IPS-18c (cell line): ENCODE measurements around the gene MYCBP2.
"Not testable (repeated sequence)": the region's sequence is repeated elsewhere in the genome, so short reads cannot be mapped to it uniquely, and the experiment has no call there.

Experiments
- H3K4me3 ChIP-seq: 2 replicates; pipeline ENCODE4 v1.7.0; 2013; ENCODE audit warnings: low read depth, mild to moderate bottlenecking, low read length, moderate library complexity; ENCODE audit not compliant: insufficient read depth
- H3K9me3 ChIP-seq: one replicate; pipeline ENCODE4 v1.6.1; 2013; ENCODE audit warnings: mild to moderate bottlenecking, low read length, moderate library complexity; ENCODE audit not compliant: control insufficient read depth, insufficient read depth

Gene MYCBP2

DNA sequence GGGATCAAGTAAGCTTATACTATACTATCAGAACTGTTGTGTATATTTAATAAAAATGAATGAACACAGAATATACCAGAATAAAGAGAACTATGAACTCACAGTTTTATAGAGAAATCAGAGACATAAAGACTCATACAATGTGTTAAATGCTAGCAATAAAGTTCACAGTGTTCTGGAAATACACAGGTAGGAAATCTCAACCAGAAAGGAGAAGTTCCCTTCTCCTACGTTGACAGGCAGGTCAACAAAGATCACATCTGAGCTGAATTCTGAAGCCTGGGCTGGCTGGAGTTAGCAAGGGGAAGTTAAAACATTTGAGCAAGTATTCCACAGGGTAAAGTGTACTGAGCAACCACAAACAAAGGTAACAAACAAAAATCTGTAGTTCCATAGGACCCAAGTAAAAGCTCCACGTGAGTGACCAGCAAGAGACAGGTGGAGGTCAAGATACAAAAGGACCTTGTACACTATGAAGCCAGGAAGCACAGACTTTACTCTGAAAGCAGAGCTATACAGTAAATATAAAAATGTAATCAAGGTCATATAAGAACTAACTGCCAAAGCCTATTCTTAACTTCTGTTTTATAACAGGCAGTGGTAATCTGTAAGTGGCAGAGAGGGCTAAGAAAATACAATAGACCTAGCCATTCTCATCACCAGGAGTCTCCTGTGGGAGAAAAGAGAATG lies 312.9 kb downstream of the MYCBP2 start:
- Histone ChIP-seq H3K4me3 (no peak overlapping the region), H3K9me3 (no peaks in the 10 kb centered on the region)

DNA sequence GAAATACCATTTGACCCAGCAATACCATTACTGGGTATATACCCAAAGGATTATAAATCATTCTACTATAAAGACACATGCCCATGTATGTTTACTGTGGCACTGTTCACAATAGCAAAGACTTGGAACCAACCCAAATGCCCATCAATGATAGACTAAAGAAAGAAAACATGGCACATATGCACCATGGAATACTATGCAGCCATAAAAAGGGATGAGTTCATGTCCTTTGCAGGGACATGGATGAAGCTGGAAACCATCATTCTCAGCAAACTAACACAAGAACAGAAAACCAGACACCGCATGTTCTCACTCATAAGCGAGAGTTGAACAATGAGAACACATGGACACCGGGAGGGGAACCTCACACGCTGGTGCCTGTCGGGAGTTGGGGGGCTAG lies 317.2 kb downstream of the MYCBP2 start:
- H3K4me3 ChIP-seq, H3K9me3 ChIP-seq: not testable (repeated sequence)

DNA sequence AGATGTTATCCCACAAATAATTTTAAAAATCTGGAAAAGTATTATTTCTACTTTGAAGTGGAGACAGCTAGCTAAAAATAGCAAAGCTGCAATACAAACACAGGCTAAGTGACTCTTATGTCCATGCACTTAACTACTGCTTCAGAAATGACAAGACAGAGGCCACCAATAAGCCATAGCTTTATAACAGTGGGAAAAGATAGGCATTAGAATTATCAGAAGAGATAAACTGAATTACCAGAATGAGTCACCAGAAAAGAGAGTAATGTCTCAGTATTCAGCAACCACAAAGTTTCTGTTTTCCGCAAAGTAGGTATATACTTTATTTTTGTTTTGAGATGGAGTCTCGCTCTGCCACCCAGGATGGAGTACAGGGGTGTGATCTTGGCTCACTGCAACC lies 317.9 kb downstream of the MYCBP2 start:
- no peak overlapping the region for H3K4me3 ChIP-seq
- H3K9me3 ChIP-seq: no peaks in the 10 kb centered on the region

DNA sequence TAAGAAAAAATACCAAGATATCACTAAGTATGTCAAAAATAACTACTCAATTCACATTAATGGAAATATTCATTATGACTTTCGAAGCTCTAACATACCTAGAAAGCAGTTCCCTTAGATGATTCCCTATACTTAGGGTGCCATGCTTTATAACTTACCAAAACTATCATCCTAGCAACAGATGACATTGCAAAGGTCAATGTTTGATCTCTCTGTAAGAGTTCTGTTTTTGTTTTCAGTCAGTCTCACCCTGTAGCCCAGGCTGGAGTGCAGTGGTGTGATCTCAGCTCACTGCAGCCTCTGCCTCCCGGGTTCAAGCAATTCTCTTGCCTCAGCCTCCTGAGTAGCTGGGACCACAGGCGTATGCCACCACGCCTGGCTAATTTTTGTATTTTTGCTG lies 318.6 kb downstream of the MYCBP2 start:
- H3K4me3 ChIP-seq, H3K9me3 ChIP-seq: not testable (repeated sequence)

DNA sequence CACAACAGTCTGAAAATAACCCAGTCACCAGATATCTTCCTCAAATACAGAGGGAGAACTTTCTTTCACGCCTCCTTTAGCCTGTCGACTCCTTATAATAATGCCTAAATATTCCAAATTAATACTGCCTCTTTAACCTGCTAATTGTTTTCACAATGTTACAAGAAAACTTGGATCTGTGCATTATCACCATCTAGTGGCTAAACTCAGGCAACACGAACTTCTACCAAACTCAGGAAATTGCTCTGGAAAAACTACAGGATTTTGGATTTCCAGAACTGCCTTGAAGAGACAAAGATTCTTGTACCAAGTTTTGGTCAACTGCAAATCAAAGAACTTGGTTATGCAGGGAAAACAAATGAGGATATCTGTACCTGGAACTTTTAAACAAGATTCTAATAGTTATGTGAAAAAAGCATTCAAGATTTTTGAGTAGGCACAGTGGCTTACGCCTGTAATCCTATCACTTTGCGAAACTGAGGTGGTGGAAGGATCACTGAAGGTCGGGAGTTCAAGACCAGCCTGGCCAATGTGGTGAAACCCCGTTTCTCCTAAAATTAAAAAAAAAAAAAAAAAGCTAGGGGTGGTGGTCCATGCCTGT lies 324.2 kb downstream of the MYCBP2 start:
- Histone ChIP-seq H3K4me3 (no peak overlapping the region), H3K9me3 (no peaks in the 10 kb centered on the region)

DNA sequence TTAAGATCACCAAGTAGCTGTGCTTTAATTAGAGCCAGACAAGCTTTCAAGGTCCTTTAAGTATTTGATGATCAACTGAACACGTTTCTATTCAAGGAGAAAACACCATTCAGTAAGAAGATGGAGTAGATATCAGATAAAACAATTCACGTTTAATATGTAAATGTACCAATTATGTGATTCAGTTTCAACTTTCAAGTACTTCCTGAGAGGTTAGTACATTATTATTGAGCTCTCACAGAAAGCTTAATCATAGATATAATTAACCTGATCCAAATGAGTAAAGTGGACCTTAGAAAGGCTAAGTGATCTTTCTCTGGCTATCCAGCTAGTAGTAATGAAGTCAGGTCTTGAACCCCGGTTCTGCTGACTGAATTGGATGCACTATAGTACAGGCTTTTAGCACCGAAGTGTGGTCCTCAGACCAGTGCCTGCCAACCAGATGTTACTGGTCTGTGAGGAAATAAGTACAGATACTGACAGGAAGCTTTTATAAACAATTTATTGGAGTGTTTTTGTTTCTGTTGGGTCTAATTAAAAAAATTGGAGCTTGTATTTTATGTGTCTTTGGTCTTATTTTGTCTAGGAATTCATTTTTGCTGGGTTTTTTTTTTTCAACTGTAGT lies 324.8 kb downstream of the MYCBP2 start:
- Histone ChIP-seq H3K4me3 (no peak overlapping the region), H3K9me3 (no peaks in the 10 kb centered on the region)

DNA sequence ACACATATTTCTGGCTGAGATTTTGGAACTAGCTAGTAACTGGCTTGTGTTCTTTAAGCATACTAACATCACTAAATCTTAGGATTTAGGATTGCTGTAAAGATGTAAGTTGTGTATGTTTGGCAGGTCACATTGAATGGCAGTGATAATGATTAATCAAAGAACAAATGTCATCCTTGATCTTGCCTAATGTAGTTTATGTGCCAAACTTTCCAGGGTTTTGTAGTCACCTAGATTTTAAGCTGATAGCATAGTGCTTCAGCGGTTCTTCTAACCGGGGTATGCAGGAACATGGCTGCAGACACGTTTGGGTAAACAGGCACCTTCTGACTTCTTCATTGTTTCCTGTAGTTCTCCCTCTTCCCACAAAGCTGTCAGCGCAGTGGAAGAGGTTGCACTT lies 325.4 kb downstream of the MYCBP2 start:
- no peaks in the 10 kb centered on the region for H3K9me3 ChIP-seq

DNA sequence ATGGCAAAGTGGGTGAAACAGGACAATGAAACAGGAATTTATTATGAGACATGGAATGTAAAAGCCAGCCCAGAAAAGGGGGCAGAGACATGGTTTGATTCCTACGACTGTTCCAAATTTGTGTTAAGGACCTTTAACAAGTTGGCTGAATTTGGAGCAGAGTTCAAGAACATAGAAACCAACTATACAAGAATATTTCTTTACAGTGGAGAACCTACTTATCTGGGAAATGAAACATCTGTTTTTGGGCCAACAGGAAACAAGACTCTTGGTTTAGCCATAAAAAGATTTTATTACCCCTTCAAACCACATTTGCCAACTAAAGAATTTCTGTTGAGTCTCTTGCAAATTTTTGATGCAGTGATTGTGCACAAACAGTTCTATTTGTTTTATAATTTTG lies 326.4 kb downstream of the MYCBP2 start:
- no peak overlapping the region for H3K4me3 ChIP-seq
- no peaks in the 10 kb centered on the region for H3K9me3 ChIP-seq

More for the DNA sequence above, 325.4 kb downstream of the MYCBP2 start:
- no peak overlapping the region for H3K4me3 ChIP-seq
